ENCODE measurements around the gene WDR70.
"Not testable (repeated sequence)": the region's sequence is repeated elsewhere in the genome, so short reads cannot be mapped to it uniquely, and the experiment has no call there.

The WDR70 gene

GRCh38 chr5:37570597-37570996 lies 191.5 kb downstream of the WDR70 start:
- DNase-seq (ENCODE audit: low spot score): no peak

- no peak for DNase-seq (ENCODE audit: low spot score)
These were observed 192.9 kb downstream of the WDR70 start for GRCh38 chr5:37571985-37572384.

GRCh38 chr5:37575541-37576489 lies 196.7 kb downstream of the WDR70 start:
- DNase-seq (ENCODE audit: low spot score): no peak

GRCh38 chr5:37576552-37576951 lies 197.4 kb downstream of the WDR70 start:
- DNase-seq (ENCODE audit: low spot score): no peak

- no peak for DNase-seq (ENCODE audit: low spot score)
These were observed 199.1 kb downstream of the WDR70 start for GRCh38 chr5:37578176-37578575.

- DNase-seq (ENCODE audit: low spot score): no peak
These were observed 201.0 kb downstream of the WDR70 start for GRCh38 chr5:37580106-37580505.

GRCh38 chr5:37582202-37582601 lies 203.1 kb downstream of the WDR70 start:
- no peak for DNase-seq (ENCODE audit: low spot score)

GRCh38 chr5:37593292-37593691 lies 214.2 kb downstream of the WDR70 start:
- not testable (repeated sequence) for DNase-seq (ENCODE audit: low spot score)

GRCh38 chr5:37594864-37595263 lies 215.7 kb downstream of the WDR70 start:
- not testable (repeated sequence) for DNase-seq (ENCODE audit: low spot score)

GRCh38 chr5:37598733-37599132 lies 219.6 kb downstream of the WDR70 start:
- no peak for DNase-seq (ENCODE audit: low spot score)

- DNase-seq (ENCODE audit: low spot score): no peak
These were observed 222.0 kb downstream of the WDR70 start for GRCh38 chr5:37601163-37601562.

GRCh38 chr5:37603072-37603471 lies 224.0 kb downstream of the WDR70 start:
- DNase-seq (ENCODE audit: low spot score): no peak

GRCh38 chr5:37604290-37604689 lies 225.2 kb downstream of the WDR70 start:
- no peak for DNase-seq (ENCODE audit: low spot score)

- no peak for DNase-seq (ENCODE audit: low spot score)
These were observed 227.0 kb downstream of the WDR70 start for GRCh38 chr5:37606148-37606547.

GRCh38 chr5:37606632-37607248 lies 227.6 kb downstream of the WDR70 start:
- DNase-seq (ENCODE audit: low spot score): no peak

- DNase-seq (ENCODE audit: low spot score): peak; percentile 81
These were observed 236.1 kb downstream of the WDR70 start for GRCh38 chr5:37615184-37615583.

- DNase-seq (ENCODE audit: low spot score): peak; percentile 52
These were observed 240.2 kb downstream of the WDR70 start for GRCh38 chr5:37619353-37619752.

- DNase-seq (ENCODE audit: low spot score): not testable (repeated sequence)
These were observed 243.2 kb downstream of the WDR70 start for GRCh38 chr5:37622354-37622753.

GRCh38 chr5:37626266-37626665 lies 247.1 kb downstream of the WDR70 start:
- no peak for DNase-seq (ENCODE audit: low spot score)

- no peak for DNase-seq (ENCODE audit: low spot score)
These were observed 249.8 kb downstream of the WDR70 start for GRCh38 chr5:37628876-37629275.

- DNase-seq (ENCODE audit: low spot score): no peak
These were observed 252.8 kb downstream of the WDR70 start for GRCh38 chr5:37631939-37632338.

- no peak for DNase-seq (ENCODE audit: low spot score)
These were observed 258.2 kb downstream of the WDR70 start for GRCh38 chr5:37637165-37637845.

- no peak for DNase-seq (ENCODE audit: low spot score)
These were observed 259.8 kb downstream of the WDR70 start for GRCh38 chr5:37638897-37639296.

Data from AG20443 (cell line).